Ishikawa (cell line): ENCODE results near the gene HOXB6.

Experiments used
- TAF1 ChIP-seq: IDR thresholded peaks from 2 replicates; pipeline ENCODE4 v1.6.1; 2012; ENCODE audit warnings: low read depth, mild to moderate bottlenecking
- TCF12 ChIP-seq: IDR thresholded peaks from 2 replicates; pipeline ENCODE4 v1.6.1; 2012; ENCODE audit warnings: low read depth
- TEAD4 ChIP-seq: IDR thresholded peaks from 2 replicates; pipeline ENCODE4 v1.6.1; 2012
- TF ChIP-seq, protein P1 (sequence below): IDR thresholded peaks from 2 replicates; pipeline ENCODE4 v1.6.1; 2012

DNA sequence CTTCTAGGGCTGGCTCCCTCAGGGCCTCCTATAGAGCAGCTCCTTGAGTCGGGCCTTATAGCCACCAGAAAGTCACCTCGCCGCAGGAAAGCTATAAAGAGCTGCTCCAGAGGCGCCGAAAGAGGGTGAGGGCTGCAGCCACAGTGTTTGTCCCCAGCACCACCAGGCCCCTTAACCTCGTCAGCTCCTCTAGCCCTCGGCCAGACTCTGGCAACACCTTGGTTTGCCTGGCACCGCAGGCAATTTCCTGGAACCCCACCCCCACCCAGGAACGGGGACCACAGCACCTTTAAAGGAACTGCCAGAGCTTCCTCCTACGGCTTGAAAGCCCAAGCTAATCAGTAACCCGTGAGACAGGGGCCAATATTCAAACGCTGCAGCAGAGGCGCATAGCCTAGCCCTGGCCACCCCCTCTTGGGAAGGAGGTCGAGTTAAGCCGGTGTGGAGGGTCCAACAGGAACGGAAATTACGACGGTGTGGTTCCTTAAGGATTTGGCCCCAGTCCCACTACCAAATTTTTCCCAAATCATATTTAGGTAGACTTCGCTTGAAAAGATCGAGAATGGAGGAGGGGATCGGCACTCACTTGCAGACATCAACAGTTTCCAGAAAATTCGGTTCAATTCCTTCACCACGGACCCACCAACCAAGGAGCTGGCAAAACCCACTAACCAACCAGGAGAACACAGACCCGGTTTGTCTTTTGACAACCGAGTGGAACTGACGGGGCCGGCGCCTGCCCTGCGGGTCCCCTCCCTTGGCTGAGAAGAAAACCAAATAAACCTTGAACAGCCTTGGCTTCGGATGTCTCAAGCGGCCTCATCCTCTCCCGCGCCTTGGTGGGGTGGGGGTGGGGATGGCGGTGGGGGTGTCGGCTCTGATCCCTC, 3.0 kb downstream of the HOXB6 start:
- no peak for TF ChIP-seq TCF12
- no peak for TF ChIP-seq TAF1
- TF ChIP-seq TEAD4 = no peak
- TF ChIP-seq, protein P1, sequence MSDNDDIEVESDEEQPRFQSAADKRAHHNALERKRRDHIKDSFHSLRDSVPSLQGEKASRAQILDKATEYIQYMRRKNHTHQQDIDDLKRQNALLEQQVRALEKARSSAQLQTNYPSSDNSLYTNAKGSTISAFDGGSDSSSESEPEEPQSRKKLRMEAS = no peak
